GM18498 (cell line): ENCODE data around the gene CDCP1.
"Not testable (repeated sequence)": the region's sequence is repeated elsewhere in the genome, so short reads cannot be mapped to it uniquely, and the experiment has no call there.

Source experiments
- ATAC-seq: cut with Tn5 transposase; IDR thresholded peaks from one replicate; pipeline ENCODE4 v1.9.1; 2021; ENCODE audit warnings: mild to moderate bottlenecking, moderate library complexity; ENCODE audit not compliant: unreplicated experiment

The CDCP1 gene

GRCh38 chr3:45173776-45174175 is 27.6 kb upstream of the CDCP1 start:
- no peak for ATAC-seq

DNA sequence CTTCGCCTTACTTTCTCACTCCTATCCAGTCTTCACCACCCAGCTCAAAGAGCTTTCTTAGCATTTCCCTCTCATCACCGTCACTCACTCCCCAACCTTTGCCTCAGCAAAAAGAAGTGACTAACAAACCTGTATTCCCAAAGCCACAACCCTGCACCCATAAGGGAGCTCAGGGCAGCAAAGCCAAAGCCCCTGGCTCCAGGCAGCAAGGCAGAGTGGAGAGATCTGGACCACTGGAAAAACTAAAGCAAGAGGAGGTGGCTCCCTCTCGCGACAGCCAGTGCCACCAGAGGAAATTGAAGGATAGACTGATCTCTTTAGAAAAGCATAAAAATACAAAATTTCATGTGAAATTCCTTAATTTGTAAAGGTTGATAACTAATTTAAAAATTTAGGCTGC is 25.1 kb upstream of the CDCP1 start:
- no peak for ATAC-seq

DNA sequence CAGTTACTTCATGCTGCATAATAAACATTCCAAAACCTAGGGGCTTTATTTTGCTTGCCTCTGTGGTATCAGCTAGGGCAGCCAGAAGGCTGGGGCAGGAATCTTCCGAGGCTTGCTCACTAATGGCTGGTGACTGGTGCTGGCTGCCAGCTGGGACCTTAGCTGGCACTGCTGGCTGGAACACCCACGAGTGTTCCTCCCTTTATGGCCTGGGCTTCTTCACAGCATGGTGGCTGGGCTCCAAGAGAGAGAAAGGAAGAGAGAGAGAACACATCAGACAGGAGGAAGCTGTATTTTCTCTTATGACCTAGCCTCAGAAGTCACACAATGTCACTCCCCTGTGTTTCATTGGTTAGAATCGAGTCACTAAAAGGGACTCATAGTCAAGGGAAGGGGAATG is 23.9 kb upstream of the CDCP1 start:
- no peak for ATAC-seq

GRCh38 chr3:45169125-45169904 is 23.1 kb upstream of the CDCP1 start:
- ATAC-seq = no peak

- ATAC-seq = no peak
Observed at GRCh38 chr3:45168451-45168850, 22.3 kb upstream of the CDCP1 start.

DNA sequence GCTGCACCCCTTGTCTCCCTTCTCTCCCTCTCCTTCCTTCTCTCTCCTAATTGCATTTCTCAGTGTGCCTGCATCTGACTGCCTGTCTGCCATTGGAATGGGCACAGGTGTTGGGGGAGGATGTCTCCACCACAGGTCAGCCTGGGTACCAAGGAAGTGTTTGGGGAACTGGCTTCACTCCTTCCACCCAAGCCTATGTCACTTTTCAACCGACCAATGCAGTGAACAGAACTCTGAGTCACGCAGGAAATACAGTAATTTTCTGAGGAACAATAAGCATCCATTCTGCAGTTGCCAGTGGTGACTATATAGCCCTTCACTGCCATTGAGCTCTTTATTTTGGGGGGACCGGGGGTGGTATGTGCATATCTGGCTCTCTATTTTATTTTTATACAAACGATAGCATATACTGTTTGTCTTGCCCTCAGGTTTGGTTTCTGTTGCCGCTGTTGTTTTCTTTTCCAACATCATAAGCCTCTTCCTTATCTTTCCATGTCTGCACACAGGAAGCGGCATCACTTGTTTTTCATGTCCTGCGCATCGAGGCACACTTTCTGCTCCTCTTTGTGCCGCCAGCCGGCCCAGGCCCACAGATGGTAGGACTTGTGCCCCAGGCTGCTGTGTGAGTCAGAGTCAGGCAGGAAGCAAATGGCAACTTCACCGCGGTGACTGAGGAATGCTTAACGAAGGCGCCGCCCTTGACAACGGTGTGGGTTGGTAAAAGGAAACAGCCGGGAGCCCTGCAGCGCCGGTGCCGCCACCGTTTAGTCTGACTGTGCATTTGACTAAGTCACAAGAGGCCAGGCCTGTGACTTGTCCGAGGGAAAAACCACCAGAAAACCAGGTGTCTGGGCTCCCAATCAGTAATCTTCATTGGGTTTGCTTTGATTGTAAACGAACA is 21.1 kb upstream of the CDCP1 start:
- peak; percentile 77 for ATAC-seq

DNA sequence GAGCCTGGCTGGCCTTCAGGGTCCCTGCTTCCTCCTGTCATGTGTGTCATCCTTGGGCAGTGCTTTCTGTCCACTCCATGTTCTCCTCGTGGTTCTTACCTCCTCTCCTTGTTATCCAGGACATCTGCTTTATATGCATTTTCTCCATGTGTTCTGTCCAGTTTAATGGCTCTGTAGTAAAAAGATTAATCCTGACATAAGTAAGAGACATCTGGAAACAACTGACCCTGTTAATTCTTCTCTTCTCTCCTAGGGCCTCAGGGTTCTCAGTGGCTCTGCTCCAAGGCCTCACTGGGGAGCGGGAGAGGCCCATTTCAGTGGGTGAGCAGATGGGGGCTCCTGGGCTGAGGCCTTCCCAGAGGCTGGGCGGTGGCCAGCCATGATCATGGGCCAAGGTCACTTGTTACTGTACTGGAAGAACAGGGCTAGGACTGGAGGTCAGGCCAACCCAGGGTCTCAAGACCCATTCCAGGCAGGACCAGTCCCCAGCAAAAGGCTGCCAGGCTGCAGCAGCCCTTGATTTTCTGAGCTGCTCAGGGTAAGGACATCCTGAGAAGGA is 20.2 kb upstream of the CDCP1 start:
- no peak for ATAC-seq

- ATAC-seq = no peak
Observed at GRCh38 chr3:45165497-45166283, 19.5 kb upstream of the CDCP1 start.

GRCh38 chr3:45164056-45164455 is 17.9 kb upstream of the CDCP1 start:
- ATAC-seq = no peak

GRCh38 chr3:45163481-45163880 is 17.3 kb upstream of the CDCP1 start:
- peak; percentile 63 for ATAC-seq

DNA sequence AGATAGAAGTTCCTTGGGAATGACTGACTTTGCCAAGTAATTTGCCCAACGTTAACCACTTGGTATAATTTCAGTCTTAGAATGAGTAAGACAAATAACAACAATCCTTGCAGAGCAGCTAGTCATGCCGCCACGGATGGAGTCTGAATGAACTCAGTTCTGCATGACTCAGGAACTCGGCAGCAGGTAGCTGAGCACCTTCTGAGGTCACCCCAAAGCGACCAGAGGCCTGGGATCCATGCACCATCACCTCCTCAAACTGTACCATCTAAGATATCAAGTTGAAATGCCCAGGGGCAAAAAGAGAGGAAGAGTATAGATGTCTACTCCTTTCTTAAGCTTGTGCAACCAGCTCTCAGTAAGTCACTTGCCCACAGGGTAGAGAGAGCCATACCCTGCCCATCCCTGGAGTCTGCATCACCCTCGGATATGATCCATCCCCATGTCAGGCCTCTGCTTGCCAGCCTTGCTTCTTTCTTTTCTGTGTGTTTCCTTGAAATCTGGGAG is 8.5 kb upstream of the CDCP1 start:
- ATAC-seq = no peak

GRCh38 chr3:45153658-45154437 is 7.7 kb upstream of the CDCP1 start:
- no peak for ATAC-seq

GRCh38 chr3:45152307-45152706 is 6.1 kb upstream of the CDCP1 start:
- ATAC-seq = no peak

GRCh38 chr3:45151100-45151499 is 4.9 kb upstream of the CDCP1 start:
- no peak for ATAC-seq

GRCh38 chr3:45148921-45149320 is 2.7 kb upstream of the CDCP1 start:
- no peak for ATAC-seq

GRCh38 chr3:45145223-45145622 is 955 bp downstream of the CDCP1 start:
- no peak for ATAC-seq

GRCh38 chr3:45143673-45144671 is 2.2 kb downstream of the CDCP1 start:
- no peak for ATAC-seq

GRCh38 chr3:45140770-45141155 is 5.4 kb downstream of the CDCP1 start:
- not testable (repeated sequence) for ATAC-seq
